HepG2 (cell line): ENCODE results near the gene GPR139. TPM values are rescaled to one million over a fixed set of nuclear protein-coding genes. Genes with fewer than 3 reads are reported as not detected.

Experiments used
- ATAC-seq: fragments of 200-7000 bp; cut with Tn5 transposase; 3 replicates; pipeline ENCODE4 v1.9.1; 2020; ENCODE audit warnings: mild to moderate bottlenecking, moderate library complexity
- BruUV-seq: library from RNA; stranded (reverse); fragments of 400-500 nt; replicated peaks from 2 replicates; lab custom pipeline; 2021; lab: Mats Ljungman, UMichigan
- CTCF ChIA-PET: fragments of 300-600 bp; formaldehyde crosslinking; extraction: SDS; loops from one replicate; lab custom pipeline; 2021; ENCODE audit warnings: low total read pairs, inconsistent platforms, low intra/inter-chr PET ratio; lab: Yijun Ruan, JAX
- POLR2A ChIA-PET: fragments of 350-600 bp; sonication (Branson Sonifier 250); formaldehyde crosslinking; loops from one replicate; lab custom pipeline; 2020; ENCODE audit warnings: antibody characterized with exemption, inconsistent platforms; lab: Yijun Ruan, JAX
- DNase-seq: peaks from one replicate; pipeline ENCODE4 v3.0.0-alpha.2; 2015; ENCODE audit warnings: low spot score
- FAIRE-seq: peaks from 3 replicates; lab custom pipeline; 2011; peaks lifted over from hg19 to GRCh38; lab: Jason Lieb, UNC
- H2AFZ ChIP-seq: one replicate; pipeline ENCODE4 v1.6.1; 2011; ENCODE audit warnings: low read length, inconsistent platforms
- H3K27ac ChIP-seq: fragments of 300-600 bp; 3 replicates; pipeline ENCODE4 v1.8.0; 2011; ENCODE audit warnings: mixed run types, mild to moderate bottlenecking, mixed read lengths, low read length, inconsistent platforms; ENCODE audit not compliant: insufficient read depth; ENCODE audit errors: extremely low read length
- H3K27me3 ChIP-seq, 2 experiments: fragments of 200-600 bp in 1 of 2; 2 replicates in 1 of 2; 3 replicates in 1 of 2; pipeline versions ENCODE4 v1.6.0 to v1.8.0; 2011; ENCODE audit warnings: low read length in 2 of 2, mild to moderate bottlenecking in 2 of 2, moderate library complexity in 2 of 2, inconsistent platforms in 1 of 2; ENCODE audit not compliant: insufficient read depth in 2 of 2, control insufficient read depth in 1 of 2
- H3K36me3 ChIP-seq, 2 experiments: fragments of 200-600 bp in 1 of 2; replicated peaks in 1 of 2; 2 replicates in 1 of 2; 3 replicates in 1 of 2; pipeline versions ENCODE4 v1.5.1 to v1.8.0; 2011; ENCODE audit warnings: low read length in 2 of 2, inconsistent platforms in 1 of 2; ENCODE audit not compliant: insufficient read depth in 2 of 2, control insufficient read depth in 1 of 2
- H3K4me1 ChIP-seq: 2 replicates; pipeline ENCODE4 v1.5.1; 2012; ENCODE audit warnings: low read length, inconsistent platforms; ENCODE audit not compliant: insufficient read depth
- H3K4me2 ChIP-seq: 2 replicates; pipeline ENCODE4 v1.6.0; 2011; ENCODE audit warnings: low read depth, low read length, inconsistent platforms
- H3K4me3 ChIP-seq, 3 experiments: fragments of 200-600 bp in 1 of 3; sonication (generic), shearing (Covaris generic) in 1 of 3; replicated peaks in 1 of 3; 2 replicates each; pipeline ENCODE4 v1.5.1; 2011 to 2016; ENCODE audit warnings: low read length in 3 of 3, inconsistent platforms in 2 of 3, low read depth in 2 of 3, mild to moderate bottlenecking in 2 of 3, control low read depth in 1 of 3, mixed read lengths in 1 of 3; ENCODE audit not compliant: insufficient read depth in 1 of 3
- H3K79me2 ChIP-seq: one replicate; pipeline ENCODE4 v1.6.1; 2011; ENCODE audit warnings: low read length, inconsistent platforms; ENCODE audit not compliant: insufficient read depth
- H3K9ac ChIP-seq: 2 replicates; pipeline ENCODE4 v1.6.0; 2011; ENCODE audit warnings: mild to moderate bottlenecking, low read depth, low read length, inconsistent platforms; ENCODE audit not compliant: insufficient read depth
- H3K9me3 ChIP-seq: 2 replicates; pipeline ENCODE4 v1.5.1; 2012; ENCODE audit warnings: mild to moderate bottlenecking, low read length
- H4K20me1 ChIP-seq: 2 replicates; pipeline ENCODE4 v1.6.0; 2011; ENCODE audit warnings: inconsistent platforms, mild to moderate bottlenecking, low read length, moderate library complexity; ENCODE audit not compliant: insufficient read depth
- ARID5B ChIP-seq: IDR thresholded peaks from 2 replicates; pipeline ENCODE4 v1.4.0; 2020; ENCODE audit warnings: mild to moderate bottlenecking, missing genetic modification reagents
- EED ChIP-seq: sonication (generic); formaldehyde crosslinking; IDR thresholded peaks from 2 replicates; pipeline ENCODE4 v1.5.0; 2020; ENCODE audit warnings: mild to moderate bottlenecking, missing genetic modification reagents
- FOXA3 ChIP-seq: IDR thresholded peaks from 2 replicates; pipeline ENCODE4 v1.6.1; 2016; ENCODE audit warnings: missing genetic modification reagents, missing compliant biosample characterization
- FOXC1 ChIP-seq: sonication (generic); formaldehyde crosslinking; IDR thresholded peaks from 2 replicates; pipeline ENCODE4 v1.8.0; 2022; ENCODE audit warnings: mild to moderate bottlenecking, missing genetic modification reagents, borderline replicate concordance
- HDAC6 ChIP-seq: fragments of 200-600 bp; sonication (generic); IDR thresholded peaks from 2 replicates; pipeline ENCODE4 v1.7.0; 2017; ENCODE audit warnings: mild to moderate bottlenecking, antibody characterized with exemption, low read length, low read depth
- KLF12 ChIP-seq: sonication (generic); formaldehyde crosslinking; IDR thresholded peaks from 2 replicates; pipeline ENCODE4 v1.4.0; 2020; ENCODE audit warnings: missing genetic modification reagents, borderline replicate concordance
- MXD3 ChIP-seq: IDR thresholded peaks from 2 replicates; pipeline ENCODE4 v1.6.1; 2016; ENCODE audit warnings: mild to moderate bottlenecking, missing biosample characterization, missing genetic modification reagents
- SMC3 ChIP-seq: IDR thresholded peaks from 2 replicates; pipeline ENCODE4 v1.6.1; 2011; ENCODE audit warnings: low read length, improper control_type of control experiment
- TCF12 ChIP-seq, 2 experiments: fragments of 450-650 bp in 1 of 2; sonication (generic) in 1 of 2; formaldehyde crosslinking in 1 of 2; IDR thresholded peaks; 2 replicates each; pipeline versions ENCODE4 v1.6.1 to v1.8.0; 2017 to 2022; ENCODE audit warnings: antibody characterized with exemption in 1 of 2, mild to moderate bottlenecking in 1 of 2, missing genetic modification reagents in 1 of 2, moderate library complexity in 1 of 2
- ZBTB10 ChIP-seq: sonication (generic); formaldehyde crosslinking; IDR thresholded peaks from 2 replicates; pipeline ENCODE4 v1.4.0; 2020; ENCODE audit warnings: missing genetic modification reagents, borderline replicate concordance
- ZBTB37 ChIP-seq: sonication (generic); formaldehyde crosslinking; IDR thresholded peaks from 2 replicates; pipeline ENCODE4 v1.4.0; 2020; ENCODE audit warnings: mild to moderate bottlenecking, missing genetic modification reagents
- ZFX ChIP-seq: sonication (generic); formaldehyde crosslinking; IDR thresholded peaks from 2 replicates; pipeline ENCODE4 v1.4.0; 2020; ENCODE audit warnings: mild to moderate bottlenecking, low read depth, missing genetic modification reagents, moderate library complexity
- ZNF101 ChIP-seq: sonication (generic); formaldehyde crosslinking; IDR thresholded peaks from 2 replicates; pipeline ENCODE4 v1.4.0; 2020; ENCODE audit warnings: mild to moderate bottlenecking, low read depth, missing genetic modification reagents, borderline replicate concordance
- ZNF768 ChIP-seq: sonication (generic); formaldehyde crosslinking; IDR thresholded peaks from 2 replicates; pipeline ENCODE4 v1.4.0; 2020; ENCODE audit warnings: missing genetic modification reagents
- ZNF776 ChIP-seq: sonication (generic); formaldehyde crosslinking; IDR thresholded peaks from 2 replicates; pipeline ENCODE4 v1.4.0; 2020; ENCODE audit warnings: mild to moderate bottlenecking, missing genetic modification reagents
- ZSCAN9 ChIP-seq: IDR thresholded peaks from 2 replicates; pipeline ENCODE4 v1.6.1; 2016; ENCODE audit warnings: borderline replicate concordance
- WGBS: methylation state at CpG from one replicate; pipeline ENCODE4 v1.1.6; 2017; ENCODE audit warnings: low lambda C conversion rate; 5-methylcytosine and 5-hydroxymethylcytosine counted together
- in situ Hi-C: cut with HindIII; loops from 2 replicates; pipeline ENCODE4 v1.10.0; 2017; ENCODE audit warnings: low pct_unique_long_range_greater_than_20kb; ENCODE audit not compliant: extremely low pct_ligation_motif_present
- intact Hi-C: fragments of 100-400 bp; cut with micrococcal nuclease; formaldehyde crosslinking; loops from one replicate; pipeline ENCODE4 v1.10.0; 2022; ENCODE audit not compliant: unreplicated experiment
- polyA plus RNA-seq, 8 experiments: library from polyadenylated mRNA; depleted of rRNA in 3 of 8; stranded (reverse) in 7 of 8; unstranded in 1 of 8; fragments of >200 nt; fragmentation: Illumina TruSeq in 4 of 8; extraction: Trizol in 4 of 8; gene quantifications; 2 replicates each; pipeline versions ENCODE4 v1.2.1 to v1.2.3, GENCODE V29; 2011 to 2016; ENCODE audit warnings: low read depth in 4 of 8, missing spikeins in 1 of 8, mixed read lengths in 1 of 8; ENCODE audit not compliant: insufficient read depth in 1 of 8
- total RNA-seq, 5 experiments: library from RNA; depleted of rRNA; stranded (reverse); fragments of >200 nt; fragmentation: Illumina TruSeq; extraction: Trizol; gene quantifications; 2 replicates each; pipeline ENCODE4 v1.2.3, GENCODE V29; 2016; ENCODE audit warnings: low read depth in 1 of 5

The GPR139 gene
- total and polyA plus RNA-seq, 2 of the 13 experiments (the other 11 are each of a cell fraction or from before 2014, with no cell fraction given) = not detected

DNA sequence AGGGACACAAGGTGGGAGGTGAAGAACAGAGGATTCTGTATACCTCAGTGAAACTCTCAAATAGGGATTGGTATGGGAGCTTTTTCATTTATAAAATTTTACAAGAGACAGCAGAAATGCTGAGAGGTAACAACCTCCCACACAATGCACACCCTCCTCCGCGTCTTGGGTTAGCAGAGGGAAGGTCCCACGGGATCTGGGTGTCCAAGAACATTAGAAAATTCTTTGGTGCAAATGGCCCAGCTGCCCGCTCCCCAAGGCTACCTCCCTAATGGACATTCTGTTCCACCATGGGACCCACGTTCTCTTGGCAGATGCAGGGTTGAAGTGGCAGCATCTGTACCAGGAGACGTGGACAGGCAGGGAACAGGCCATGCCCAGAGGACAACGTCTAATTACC lies 22.5 kb downstream of the GPR139 start:
- in situ Hi-C loops = no loop called here
- no peak for FAIRE-seq
- TF ChIP-seq SMC3 = no peak
- TF ChIP-seq FOXC1 (CRISPR knock-in tag) = no peak
- TF ChIP-seq ZBTB10 = no peak
- TF ChIP-seq FOXA3 (CRISPR knock-in tag) = no peak
- no peak for TF ChIP-seq KLF12 (CRISPR knock-in tag)
- no peak for TF ChIP-seq HDAC6
- TF ChIP-seq ZFX (CRISPR knock-in tag) = no peak
- TF ChIP-seq MXD3 (CRISPR knock-in tag) = no peak
- TF ChIP-seq ZSCAN9 = no peak
- TF ChIP-seq ZNF776 (CRISPR knock-in tag) = no peak
- TF ChIP-seq TCF12 (IDR thresholded peaks at IDR 0.05) = no peak
- no peak for TF ChIP-seq TCF12 (CRISPR knock-in tag; IDR thresholded peaks at IDR 0.05)
- TF ChIP-seq ZNF101 (CRISPR knock-in tag) = no peak
- no peak for TF ChIP-seq ZNF768 (CRISPR knock-in tag)
- TF ChIP-seq EED (CRISPR knock-in tag) = no peak
- TF ChIP-seq ZBTB37 (CRISPR knock-in tag) = no peak
- TF ChIP-seq ARID5B (CRISPR knock-in tag) = no peak

More for the DNA sequence above, 22.5 kb downstream of the GPR139 start:
- no peak overlapping the region for H3K4me3 ChIP-seq
- H3K27me3 ChIP-seq = peaks cover 0 to 13% of the 10 kb centered on the region in 2 experiments; a peak in 3 of 5 replicates
- H3K4me1 ChIP-seq = no peaks in the 10 kb centered on the region
- no peak overlapping the region for H3K27ac ChIP-seq
- WGBS = 15% methylated on average over 6 of the region's 7 CpGs
- no peaks in the 10 kb centered on the region for H4K20me1 ChIP-seq
- no peak overlapping the region for H3K9ac ChIP-seq
- H3K36me3 ChIP-seq = no peaks in the 10 kb centered on the region
- POLR2A ChIA-PET = no interaction called here
- ATAC-seq (no peak), DNase-seq (no peak)
- H3K4me2 ChIP-seq = no peak overlapping the region
- H3K79me2 ChIP-seq = no peaks in the 10 kb centered on the region
- BruUV-seq = no TSS peak
- H2AFZ ChIP-seq = no peak overlapping the region
- intact Hi-C loops = no loop called here
- H3K9me3 ChIP-seq = no peaks in the 10 kb centered on the region
- CTCF ChIA-PET = no interaction called here
